ENCODE data around the gene IL27RA.

- TF ChIP-seq CTCF (conservative IDR thresholded peaks at IDR 0.05; ENCODE audit: low read length) (peak; percentile 33), EZH2phosphoT487 (IDR thresholded peaks at IDR 0.05; ENCODE audit: borderline replicate concordance) (no peak)
These were observed 57.8 kb downstream of the IL27RA start for GRCh38 chr19:14089412-14089661.
